ENCODE data around the gene SLC10A1.

Gene SLC10A1

DNA sequence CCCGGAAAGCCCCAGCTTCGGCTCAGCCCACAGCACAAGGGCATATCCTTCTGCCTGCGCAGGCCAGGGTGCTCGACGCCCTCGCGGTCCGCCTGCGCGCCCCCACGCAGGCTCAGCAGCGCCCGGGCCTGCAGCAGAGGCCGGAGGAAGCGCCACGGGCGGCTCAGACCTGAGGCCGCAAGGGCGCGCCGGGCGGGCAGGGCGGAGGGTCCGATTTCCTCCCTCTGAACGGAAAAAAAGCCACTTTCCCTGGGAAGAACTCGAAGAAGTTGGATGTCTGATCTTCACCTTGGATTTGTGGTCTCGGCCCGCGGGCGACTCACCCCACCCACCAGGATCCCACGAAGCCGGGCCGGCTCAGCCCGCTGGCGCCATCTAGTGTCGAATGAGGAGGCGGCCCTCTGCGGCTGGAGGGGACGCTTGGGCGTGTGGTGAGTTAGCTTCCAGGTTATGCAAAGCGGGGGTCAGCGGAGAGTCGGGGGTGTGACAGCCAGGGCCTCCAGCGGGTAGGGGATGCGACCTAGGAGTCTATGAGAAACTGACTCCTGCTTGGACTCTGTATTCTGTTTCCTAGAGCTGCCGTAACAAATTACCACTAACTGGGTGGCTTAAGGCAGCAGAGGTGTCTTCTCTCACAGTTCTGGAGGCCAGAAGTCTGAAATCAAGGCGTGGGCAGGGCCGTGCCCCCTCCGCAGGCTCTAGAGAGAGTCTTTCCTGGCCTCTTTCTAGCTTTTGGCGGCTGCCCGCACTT lies 70.1 kb downstream of the SLC10A1 start:
- ATAC-seq (peak; percentile 92), DNase-seq (ENCODE audit: low spot score in 2 of 2) (peak; percentile 91 to 94)
- Mint-ChIP-seq H3K27ac (peak overlapping the region; percentile 91), H3K4me3 (peak overlapping the region; percentile 71), H3K9me3 (no peaks in the 10 kb centered on the region), H3K4me1 (peaks cover 41% of the 10 kb centered on the region), H3K36me3 (no peaks in the 10 kb centered on the region)

Data from stimulated activated effector memory CD8-positive, alpha-beta T cell treated with anti-CD3 and anti-CD28 coated beads, Interleukin-12 subunit alpha, Interleukin-12 subunit beta, amount 100 ng/mL, for 72 hours (primary cell).